ENCODE results near the gene CLEC19A.

The CLEC19A gene

GRCh38 chr16:19269098-19269497, 16.4 kb upstream of the CLEC19A start:
- H3F3A ChIP-seq (ENCODE audit: low read depth): no peaks in the 10 kb centered on the region
- H3K36me3 ChIP-seq (ENCODE audit: insufficient read depth, low read length): no peaks in the 10 kb centered on the region
- H3K79me2 ChIP-seq (ENCODE audit: insufficient read depth, low read length): no peaks in the 10 kb centered on the region
- peaks cover 8% of the 10 kb centered on the region; the same call in 1 of the 2 replicates for H3K9me3 ChIP-seq (ENCODE audit: insufficient read depth, low read depth, low read length)
- no peaks in the 10 kb centered on the region for H3K27me3 ChIP-seq (ENCODE audit: insufficient read depth, low read length, poor library complexity, severe bottlenecking)
- no peaks in the 10 kb centered on the region for H4K20me1 ChIP-seq (ENCODE audit: insufficient read depth, low read length, poor library complexity, severe bottlenecking)
- H3K9ac ChIP-seq (ENCODE audit: low read depth, low read length, poor library complexity, severe bottlenecking): no peak overlapping the region
- no peak for TF ChIP-seq EZH2phosphoT487 (IDR thresholded peaks at IDR 0.05; ENCODE audit: borderline replicate concordance)
- TF ChIP-seq, protein P1, sequence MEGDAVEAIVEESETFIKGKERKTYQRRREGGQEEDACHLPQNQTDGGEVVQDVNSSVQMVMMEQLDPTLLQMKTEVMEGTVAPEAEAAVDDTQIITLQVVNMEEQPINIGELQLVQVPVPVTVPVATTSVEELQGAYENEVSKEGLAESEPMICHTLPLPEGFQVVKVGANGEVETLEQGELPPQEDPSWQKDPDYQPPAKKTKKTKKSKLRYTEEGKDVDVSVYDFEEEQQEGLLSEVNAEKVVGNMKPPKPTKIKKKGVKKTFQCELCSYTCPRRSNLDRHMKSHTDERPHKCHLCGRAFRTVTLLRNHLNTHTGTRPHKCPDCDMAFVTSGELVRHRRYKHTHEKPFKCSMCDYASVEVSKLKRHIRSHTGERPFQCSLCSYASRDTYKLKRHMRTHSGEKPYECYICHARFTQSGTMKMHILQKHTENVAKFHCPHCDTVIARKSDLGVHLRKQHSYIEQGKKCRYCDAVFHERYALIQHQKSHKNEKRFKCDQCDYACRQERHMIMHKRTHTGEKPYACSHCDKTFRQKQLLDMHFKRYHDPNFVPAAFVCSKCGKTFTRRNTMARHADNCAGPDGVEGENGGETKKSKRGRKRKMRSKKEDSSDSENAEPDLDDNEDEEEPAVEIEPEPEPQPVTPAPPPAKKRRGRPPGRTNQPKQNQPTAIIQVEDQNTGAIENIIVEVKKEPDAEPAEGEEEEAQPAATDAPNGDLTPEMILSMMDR (conservative IDR thresholded peaks at IDR 0.05; ENCODE audit: low read length): no peak
- H3K4me2 ChIP-seq (ENCODE audit: low read depth, low read length, poor library complexity, severe bottlenecking): no peak overlapping the region
- no peaks in the 10 kb centered on the region for H3K4me1 ChIP-seq (ENCODE audit: insufficient read depth, low read length, poor library complexity, severe bottlenecking)
- H3K9me2 ChIP-seq (replicated peaks; ENCODE audit: low read depth, low read length): no peaks in the 10 kb centered on the region
- H2AFZ ChIP-seq (ENCODE audit: low read length): no peak overlapping the region
- no peak overlapping the region for H3K4me3 ChIP-seq (ENCODE audit: low read length, poor library complexity, severe bottlenecking)

DNA sequence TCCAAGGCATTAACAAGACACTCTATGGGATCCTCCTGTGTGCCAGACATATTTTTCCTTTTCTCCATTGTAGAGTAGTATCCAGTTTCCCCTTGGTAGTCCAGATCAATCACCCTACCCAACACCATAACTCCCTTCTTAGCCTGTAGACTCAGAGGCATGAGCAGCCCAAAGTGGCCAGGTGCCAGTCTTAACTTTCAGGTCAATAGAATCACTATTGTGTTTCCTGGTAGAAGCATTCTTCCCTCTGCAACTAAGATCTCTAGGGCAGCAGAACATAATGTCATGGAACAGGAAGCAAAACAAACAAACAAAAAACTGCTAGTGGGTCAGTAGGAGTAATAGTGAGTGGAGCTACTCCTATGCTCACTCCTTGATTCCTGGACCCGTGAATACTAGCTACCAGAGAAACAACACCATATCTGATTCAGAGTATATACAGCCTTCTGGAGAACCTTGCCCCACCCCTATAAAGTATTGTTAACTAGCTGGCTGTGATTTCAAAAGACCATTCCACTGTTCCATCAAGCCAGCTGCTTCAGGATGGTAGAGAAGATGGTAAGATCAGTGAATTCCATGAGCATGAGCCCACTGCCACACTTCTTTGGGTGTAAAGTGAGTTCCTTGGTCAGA, 11.2 kb upstream of the CLEC19A start:
- Histone ChIP-seq H3K79me2 (ENCODE audit: insufficient read depth, low read length) (no peaks in the 10 kb centered on the region), H3F3A (ENCODE audit: low read depth) (no peaks in the 10 kb centered on the region), H3K27me3 (ENCODE audit: insufficient read depth, low read length, poor library complexity, severe bottlenecking) (no peaks in the 10 kb centered on the region), H2AFZ (ENCODE audit: low read length) (no peak overlapping the region), H4K20me1 (ENCODE audit: insufficient read depth, low read length, poor library complexity, severe bottlenecking) (no peaks in the 10 kb centered on the region), H3K4me2 (ENCODE audit: low read depth, low read length, poor library complexity, severe bottlenecking) (no peak overlapping the region), H3K4me3 (ENCODE audit: low read length, poor library complexity, severe bottlenecking) (no peak overlapping the region), H3K9me2 (replicated peaks; ENCODE audit: low read depth, low read length) (no peaks in the 10 kb centered on the region), H3K9me3 (ENCODE audit: insufficient read depth, low read depth, low read length) (peaks cover 6% of the 10 kb centered on the region; the same call in 1 of the 2 replicates), H3K36me3 (ENCODE audit: insufficient read depth, low read length) (no peaks in the 10 kb centered on the region), H3K4me1 (ENCODE audit: insufficient read depth, low read length, poor library complexity, severe bottlenecking) (no peaks in the 10 kb centered on the region), H3K9ac (ENCODE audit: low read depth, low read length, poor library complexity, severe bottlenecking) (no peak overlapping the region)
- no peak for TF ChIP-seq EZH2phosphoT487 (IDR thresholded peaks at IDR 0.05; ENCODE audit: borderline replicate concordance)
- TF ChIP-seq, protein P1 (conservative IDR thresholded peaks at IDR 0.05; ENCODE audit: low read length): no peak

GRCh38 chr16:19278403-19278802, 7.1 kb upstream of the CLEC19A start:
- H4K20me1 ChIP-seq (ENCODE audit: insufficient read depth, low read length, poor library complexity, severe bottlenecking): no peaks in the 10 kb centered on the region
- no peak overlapping the region for H3K4me3 ChIP-seq (ENCODE audit: low read length, poor library complexity, severe bottlenecking)
- H3K4me1 ChIP-seq (ENCODE audit: insufficient read depth, low read length, poor library complexity, severe bottlenecking): no peaks in the 10 kb centered on the region
- H3K36me3 ChIP-seq (ENCODE audit: insufficient read depth, low read length): no peaks in the 10 kb centered on the region
- no peaks in the 10 kb centered on the region for H3K27me3 ChIP-seq (ENCODE audit: insufficient read depth, low read length, poor library complexity, severe bottlenecking)
- H3K9ac ChIP-seq (ENCODE audit: low read depth, low read length, poor library complexity, severe bottlenecking): no peak overlapping the region
- H3K9me2 ChIP-seq (replicated peaks; ENCODE audit: low read depth, low read length): no peaks in the 10 kb centered on the region
- H3K79me2 ChIP-seq (ENCODE audit: insufficient read depth, low read length): no peaks in the 10 kb centered on the region
- H3F3A ChIP-seq (ENCODE audit: low read depth): no peaks in the 10 kb centered on the region
- H3K9me3 ChIP-seq (ENCODE audit: insufficient read depth, low read depth, low read length): no peaks in the 10 kb centered on the region; the same call in 1 of the 2 replicates
- no peak overlapping the region for H2AFZ ChIP-seq (ENCODE audit: low read length)
- H3K4me2 ChIP-seq (ENCODE audit: low read depth, low read length, poor library complexity, severe bottlenecking): no peak overlapping the region
- TF ChIP-seq EZH2phosphoT487 (IDR thresholded peaks at IDR 0.05; ENCODE audit: borderline replicate concordance): no peak
- TF ChIP-seq, protein P1 (conservative IDR thresholded peaks at IDR 0.05; ENCODE audit: low read length): no peak

All from Loucy (cell line).